NOMO-1 treated with dmso at 0.1 percent for 144 hours (cell line): ENCODE results near the gene DUSP12.
A peak's percentile ranks its signal among the peaks of the same experiment; 100 is the strongest.

Experiments
- DNase-seq: peaks from one replicate; lab custom pipeline; 2025; ENCODE audit not compliant: unreplicated experiment; lab: John Stamatoyannopoulos, UW

DUSP12 gene

GRCh38 chr1:161727256-161727924 is 22.2 kb upstream of the DUSP12 start:
- peak; percentile 24 for DNase-seq

GRCh38 chr1:161728376-161729226 is 21.0 kb upstream of the DUSP12 start:
- DNase-seq, result no peak

GRCh38 chr1:161730050-161730564 is 19.5 kb upstream of the DUSP12 start:
- DNase-seq, result peak; percentile 32

- DNase-seq, result no peak
Observed at GRCh38 chr1:161731241-161731640, 18.3 kb upstream of the DUSP12 start.

- DNase-seq, result no peak
Observed at GRCh38 chr1:161731981-161732718, 17.4 kb upstream of the DUSP12 start.

GRCh38 chr1:161733526-161733925 is 16.1 kb upstream of the DUSP12 start:
- peak; percentile 70 for DNase-seq

- no peak for DNase-seq
Observed at GRCh38 chr1:161735837-161736236, 13.7 kb upstream of the DUSP12 start.

GRCh38 chr1:161736335-161736969 is 13.1 kb upstream of the DUSP12 start:
- DNase-seq, result no peak

GRCh38 chr1:161737625-161738024 is 12.0 kb upstream of the DUSP12 start:
- DNase-seq, result no peak

- DNase-seq, result peak; percentile 87
Observed at GRCh38 chr1:161738627-161739287, 10.8 kb upstream of the DUSP12 start.

- DNase-seq, result peak; percentile 24
Observed at GRCh38 chr1:161739865-161740566, 9.6 kb upstream of the DUSP12 start.

- DNase-seq, result no peak
Observed at GRCh38 chr1:161740921-161741320, 8.7 kb upstream of the DUSP12 start.

- DNase-seq, result no peak
Observed at GRCh38 chr1:161743231-161743630, 6.4 kb upstream of the DUSP12 start.

GRCh38 chr1:161747801-161748200 is 1.8 kb upstream of the DUSP12 start:
- DNase-seq, result no peak

- DNase-seq, result no peak
Observed at GRCh38 chr1:161763522-161764098, 14.0 kb downstream of the DUSP12 start.

- DNase-seq, result peak; percentile 83
Observed at GRCh38 chr1:161766102-161766981, 16.8 kb downstream of the DUSP12 start, which contains the start of gene ATF6. Gene ATF6 (plus strand): TSS chr1:161766320. CDS start chr1:161766361, 41 bp downstream.

GRCh38 chr1:161768461-161768860 is 18.9 kb downstream of the DUSP12 start:
- no peak for DNase-seq

GRCh38 chr1:161768986-161769672 is 19.5 kb downstream of the DUSP12 start:
- no peak for DNase-seq
